Heart left ventricle (tissue), 16 donors: ENCODE measurements around the gene HOXD12. TPM values are rescaled to one million over a fixed set of nuclear protein-coding genes. Genes with fewer than 3 reads are reported as not detected.
A peak's percentile ranks its signal among the peaks of the same experiment; 100 is the strongest.

Experiments
- ATAC-seq, 4 donors: fragments of 200-7000 bp; cut with Tn5 transposase; one replicate each; pipeline ENCODE4 v1.9.1; 2020 to 2022; ENCODE audit warnings: moderate library complexity in 4 of 4, mild to moderate bottlenecking in 3 of 4, moderate number of reproducible peaks in 1 of 4
- DNase-seq, 5 donors: peaks; one replicate each; pipeline ENCODE4 v3.0.0-alpha.2; 2020
- H3K27ac ChIP-seq, 12 donors: fragments of 200-600 bp; sonication (generic) in 4 of 12; one replicate each; pipeline versions ENCODE4 v1.5.0 to v1.8.0; 2016 to 2022; ENCODE audit warnings: mild to moderate bottlenecking in 2 of 12
- H3K27me3 ChIP-seq, 9 donors: fragments of 200-600 bp; sonication (generic) in 2 of 9; one replicate each; pipeline versions ENCODE4 v1.5.1 to v1.8.0; 2016 to 2022; ENCODE audit warnings: mild to moderate bottlenecking in 3 of 9
- H3K36me3 ChIP-seq, 9 donors: fragments of 200-600 bp; sonication (generic) in 2 of 9; one replicate each; pipeline versions ENCODE4 v1.5.0 to v1.8.0; 2018 to 2022; ENCODE audit warnings: mild to moderate bottlenecking in 2 of 9
- H3K4me1 ChIP-seq, 12 donors: fragments of 200-600 bp; sonication (generic) in 4 of 12; one replicate each; pipeline versions ENCODE4 v1.5.0 to v1.8.0; 2016 to 2022; ENCODE audit warnings: mild to moderate bottlenecking in 3 of 12
- H3K4me3 ChIP-seq, 12 donors: fragments of 200-600 bp; sonication (generic) in 4 of 12; one replicate each; pipeline versions ENCODE4 v1.5.0 to v1.8.0; 2017 to 2022; ENCODE audit warnings: mild to moderate bottlenecking in 9 of 12, moderate library complexity in 4 of 12
- H3K9me3 ChIP-seq, 12 donors: fragments of 200-600 bp; sonication (generic) in 4 of 12; one replicate each; pipeline versions ENCODE4 v1.5.0 to v1.8.0; 2016 to 2022; ENCODE audit warnings: mild to moderate bottlenecking in 1 of 12
- CTCF ChIP-seq, 12 donors: fragments of 200-600 bp; sonication (generic) in 4 of 12; IDR thresholded peaks; one replicate each; pipeline versions ENCODE4 v1.5.0 to v1.8.0; 2018 to 2022; ENCODE audit warnings: antibody characterized with exemption in 12 of 12, mild to moderate bottlenecking in 5 of 12
- POLR2A ChIP-seq, 2 donors: fragments of 450-650 bp; IDR thresholded peaks; one replicate each; pipeline ENCODE4 v1.6.1; 2017; ENCODE audit warnings: antibody characterized with exemption in 2 of 2, mild to moderate bottlenecking in 2 of 2, moderate library complexity in 2 of 2
- WGBS, 4 donors: extraction: QIAGEN DNeasy Blood & Tissue Kit in 2 of 4; methylation state at CpG; one replicate each; pipeline versions ENCODE4 v1.1.5 to v1.1.7; 2013 to 2018; 5-methylcytosine and 5-hydroxymethylcytosine counted together
- intact Hi-C, 10 donors: fragments of 100-400 bp; cut with DNase I; formaldehyde crosslinking; loops; one replicate each; pipeline versions ENCODE4 v1.11.1 to v1.14.2; 2022
- polyA plus RNA-seq, 2 donors: library from polyadenylated mRNA; stranded (reverse); fragments of 200-250 nt; gene quantifications; one replicate each; pipeline ENCODE4 v1.2.3, GENCODE V29; 2013
- total RNA-seq, 9 donors: library from RNA; depleted of rRNA in 2 of 9; stranded (reverse); fragments of >200 nt in 2 of 9; fragmentation: NEBNext Ultra II Directional in 3 of 9; extraction: Animal tissue kit (Norgen Biotek cat#: 25700) in 3 of 9; gene quantifications; one replicate each; pipeline versions ENCODE4 v1.1.0 to v1.2.4, GENCODE V29; 2016 to 2023
- donor health status: ischemic (EF 13 %, LVEDD 7.1; RV severe dilation, severe dysfunction).
- donor health status: healthy with polysubstance abuse.
- donor health status: DM: no; HTN: yes; CAD: no.
- donor health status: DM: no; HTN: no; CAD: no.
- donor health status: ischemic (EF 25% LVEDD 6.9; RV normal size, moderate dysfunction).
- donor health status: ischemic (EF 25% LVEDD 5.7; RV mildly dilated, moderate dysfunction).
- donor health status: healthy.
- donor health status: DM: yes; HTN: yes; CAD: no.
- donor health status: ischemic (EF 35%, LVEDD 5.7; RV mildly dilated, moderate dysfunction).
- donor health status: nonischemic (EF 11% LVEDD 7.7; RV severe dilation, severe dysfunction).
- donor health status: DM: yes; HTN: yes; CAD: no.
- donor health status: PGD.
- donor health status: ischemic (EF 29% LVEDD 5.4; RV normal size, mild dysfunction).
- donor health status: nonischemic (EF 23%, LVEDD 6.1; RV moderate dilation, normal function).

HOXD12 gene
- total and polyA plus RNA-seq, 11 donors: not detected

GRCh38 chr2:176084611-176085119, 14.9 kb upstream of the HOXD12 start:
- no peak for TF ChIP-seq CTCF (IDR thresholded peaks at IDR 0.05)
- TF ChIP-seq POLR2A (IDR thresholded peaks at IDR 0.05): no peak
- intact Hi-C loops: loop anchor here in 9 of 10 donors (5.0 to 10.0 kb wide), 6 partner anchors 82 to 717 kb away; partner anchors contain the start of gene LNPK (in 1 of the 9)
- Histone ChIP-seq H3K4me1 (peaks cover 0 to 57% (median 19%) of the 10 kb centered on the region in 12 donors), H3K4me3 (no peak overlapping the region), H3K36me3 (no peaks in the 10 kb centered on the region), H3K27ac (peak overlapping the region in 1 of 12 donors; percentile 84), H3K9me3 (peaks cover 0 to 8% (median 0%) of the 10 kb centered on the region in 12 donors), H3K27me3 (peaks cover 91 to 99% (median 97%) of the 10 kb centered on the region in 9 donors)
- ATAC-seq: no peak
- WGBS, 4 donors: 3 to 6% (median 5%) methylated on average over 26 of the region's 26 CpGs
- DNase-seq: no peak

- ATAC-seq (no peak), DNase-seq (no peak)
- H3K27me3 ChIP-seq: peaks cover 92 to 100% (median 99%) of the 10 kb centered on the region in 9 donors
- WGBS, 4 donors: 4 to 6% (median 5%) methylated on average over 40 of the region's 40 CpGs
- H3K9me3 ChIP-seq: peaks cover 0 to 8% (median 0%) of the 10 kb centered on the region in 12 donors
- peaks cover 0 to 51% (median 17%) of the 10 kb centered on the region in 12 donors for H3K4me1 ChIP-seq
- TF ChIP-seq CTCF (IDR thresholded peaks at IDR 0.05) (no peak), POLR2A (IDR thresholded peaks at IDR 0.05) (no peak)
- no peak overlapping the region for H3K4me3 ChIP-seq
- peak overlapping the region in 1 of 12 donors; percentile 84 for H3K27ac ChIP-seq
- intact Hi-C loops: loop anchor here in 8 of 10 donors (5.0 to 10.0 kb wide), 5 partner anchors 398 to 718 kb away; no protein-coding TSS in a partner anchor
- H3K36me3 ChIP-seq: no peaks in the 10 kb centered on the region
These were observed 14.3 kb upstream of the HOXD12 start for GRCh38 chr2:176085120-176085788.

- 2 to 4% (median 3%) methylated on average over 39 to 46 of the region's 46 CpGs for WGBS, 4 donors
- DNase-seq: peak in 1 of 5 donors; percentile 69
- Histone ChIP-seq H3K27ac (peak overlapping the region in 1 of 12 donors; percentile 84), H3K36me3 (no peaks in the 10 kb centered on the region), H3K4me3 (peak overlapping the region in 1 of 12 donors; percentile 5), H3K4me1 (peaks cover 0 to 45% (median 15%) of the 10 kb centered on the region in 12 donors), H3K27me3 (peaks cover 90 to 100% (median 99%) of the 10 kb centered on the region in 9 donors), H3K9me3 (peaks cover 0 to 8% (median 0%) of the 10 kb centered on the region in 12 donors)
- intact Hi-C loops: loop anchor here (1.0 to 10.0 kb wide), 7 partner anchors 396 to 719 kb away; no protein-coding TSS in a partner anchor
- ATAC-seq: peak in 3 of 4 donors; percentile 38 to 63 (median 40)
- TF ChIP-seq CTCF (IDR thresholded peaks at IDR 0.05) (peak in 11 of 12 donors; percentile 14 to 57 (median 44)), POLR2A (IDR thresholded peaks at IDR 0.05) (no peak)
These were observed 13.5 kb upstream of the HOXD12 start for GRCh38 chr2:176085861-176086771.
